PC-9 (cell line): ENCODE results near the gene ANKRD35. TPM values are rescaled to one million over a fixed set of nuclear protein-coding genes. Genes with fewer than 3 reads are reported as not detected.

Experiments
- BruUV-seq: library from RNA; stranded (reverse); fragments of 400-500 nt; replicated peaks from 2 replicates; lab custom pipeline; 2021; lab: Mats Ljungman, UMichigan
- CTCF ChIA-PET: fragments of 300-600 bp; sonication (Branson Sonifier 250); formaldehyde crosslinking; loops from one replicate; lab custom pipeline; 2022; ENCODE audit warnings: antibody characterized with exemption; lab: Charles Lee
- POLR2A ChIA-PET: fragments of 300-600 bp; sonication (Branson Sonifier 250); formaldehyde crosslinking; loops from one replicate; lab custom pipeline; 2022; ENCODE audit warnings: antibody characterized with exemption; ENCODE audit not compliant: unreplicated experiment; lab: Charles Lee
- DNase-seq, 2 experiments: peaks; one replicate each; pipeline versions ENCODE4 v3.0.0 to v3.0.0-alpha.2; 2015 to 2022; ENCODE audit warnings: mixed read lengths in 1 of 2
- H2AFZ ChIP-seq: fragments of 200-600 bp; sonication (generic); 2 replicates; pipeline ENCODE4 v1.8.1; 2017; ENCODE audit warnings: antibody characterized with exemption
- H3F3A ChIP-seq: fragments of 200-600 bp; sonication (generic); 2 replicates; pipeline ENCODE4 v1.8.1; 2017; ENCODE audit warnings: antibody characterized with exemption, mild to moderate bottlenecking, low read depth; ENCODE audit not compliant: insufficient read depth
- H3K27ac ChIP-seq: fragments of 200-600 bp; sonication (generic); 2 replicates; pipeline ENCODE4 v1.6.1; 2016; ENCODE audit warnings: mixed run types
- H3K27me3 ChIP-seq: fragments of 200-600 bp; sonication (generic); 2 replicates; pipeline ENCODE4 v1.6.1; 2016; ENCODE audit warnings: low read depth, mixed run types; ENCODE audit not compliant: insufficient read depth
- H3K36me3 ChIP-seq: fragments of 200-600 bp; sonication (generic); 2 replicates; pipeline ENCODE4 v1.6.1; 2016; ENCODE audit warnings: low read depth, mixed run types
- H3K4me1 ChIP-seq: fragments of 200-600 bp; sonication (generic); replicated peaks from 2 replicates; pipeline ENCODE4 v1.6.1; 2016; ENCODE audit warnings: mixed run types; ENCODE audit not compliant: insufficient read depth
- H3K4me2 ChIP-seq: fragments of 200-600 bp; sonication (generic); 2 replicates; pipeline ENCODE4 v1.6.1; 2017; ENCODE audit warnings: mixed run types
- H3K4me3 ChIP-seq: fragments of 200-600 bp; sonication (generic); 2 replicates; pipeline ENCODE4 v1.6.1; 2016; ENCODE audit warnings: mixed run types
- H3K79me2 ChIP-seq: fragments of 200-600 bp; sonication (generic); 2 replicates; pipeline ENCODE4 v1.6.1; 2017; ENCODE audit warnings: low read depth, mixed run types
- H3K9me2 ChIP-seq: fragments of 200-600 bp; sonication (generic); 2 replicates; pipeline ENCODE4 v1.8.1; 2017; ENCODE audit warnings: mild to moderate bottlenecking; ENCODE audit not compliant: insufficient read depth
- H3K9me3 ChIP-seq: fragments of 200-600 bp; sonication (generic); 2 replicates; pipeline ENCODE4 v1.8.1; 2016; ENCODE audit warnings: low read depth; ENCODE audit not compliant: insufficient read depth
- H4K20me1 ChIP-seq: fragments of 200-600 bp; sonication (generic); 2 replicates; pipeline ENCODE4 v1.8.1; 2017; ENCODE audit not compliant: insufficient read depth
- CTCF ChIP-seq: fragments of 200-600 bp; sonication (generic); conservative IDR thresholded peaks from 2 replicates; pipeline ENCODE4 v1.6.1; 2017; ENCODE audit warnings: mixed run types, antibody characterized with exemption, mild to moderate bottlenecking, moderate library complexity
- EZH2 ChIP-seq: fragments of 200-600 bp; sonication (generic); IDR thresholded peaks from 2 replicates; pipeline ENCODE4 v1.8.0; 2017; ENCODE audit warnings: antibody characterized with exemption, low read depth
- intact Hi-C: fragments of 100-400 bp; cut with micrococcal nuclease; formaldehyde crosslinking; loops from one replicate; pipeline ENCODE4 v1.10.0; 2022; ENCODE audit not compliant: unreplicated experiment
- total RNA-seq: library from RNA; stranded (reverse); gene quantifications from 2 replicates; pipeline ENCODE4 v1.2.3, GENCODE V29; 2021

Gene ANKRD35
- total RNA-seq, 1 experiment from 2014 or later = 1.2 TPM

- Histone ChIP-seq H3K9me3 (no peaks in the 10 kb centered on the region), H3K27ac (no peak overlapping the region), H3F3A (no peaks in the 10 kb centered on the region; the same call in 1 of the 2 replicates), H3K79me2 (peaks cover 20% of the 10 kb centered on the region), H3K4me3 (no peak overlapping the region), H3K4me2 (no peak overlapping the region), H3K27me3 (no peaks in the 10 kb centered on the region), H4K20me1 (no peaks in the 10 kb centered on the region), H3K4me1 (peaks cover 10% of the 10 kb centered on the region), H3K36me3 (peaks cover 47% of the 10 kb centered on the region), H3K9me2 (no peaks in the 10 kb centered on the region), H2AFZ (no peak overlapping the region)
- intact Hi-C loops = no loop called here
- no TSS peak for BruUV-seq
- no peak for TF ChIP-seq CTCF
- ChIA-PET CTCF (interaction anchor here (0.7 kb wide), 1 partner anchor 82 kb away, joined by 4 read pairs; no protein-coding TSS in a partner anchor), POLR2A (no interaction called here)
- DNase-seq = no peak
Measured at GRCh38 chr1:145828367-145829026, 57.2 kb downstream of the ANKRD35 start.

GRCh38 chr1:145827966-145828365 lies 57.7 kb downstream of the ANKRD35 start:
- Histone ChIP-seq H3F3A (no peaks in the 10 kb centered on the region; the same call in 1 of the 2 replicates), H3K4me2 (no peak overlapping the region), H4K20me1 (no peaks in the 10 kb centered on the region), H3K9me3 (no peaks in the 10 kb centered on the region), H3K36me3 (peaks cover 42% of the 10 kb centered on the region), H3K4me1 (peaks cover 10% of the 10 kb centered on the region), H3K79me2 (peaks cover 20% of the 10 kb centered on the region), H3K9me2 (no peaks in the 10 kb centered on the region), H3K27me3 (no peaks in the 10 kb centered on the region), H2AFZ (no peak overlapping the region), H3K4me3 (no peak overlapping the region), H3K27ac (no peak overlapping the region)
- ChIA-PET POLR2A (no interaction called here), CTCF (interaction anchor here (0.7 kb wide), 1 partner anchor 83 kb away, joined by 4 read pairs; no protein-coding TSS in a partner anchor)
- TF ChIP-seq EZH2 (no peak), CTCF (no peak)
- intact Hi-C loops = no loop called here
- no peak for DNase-seq
- BruUV-seq = no TSS peak

GRCh38 chr1:145826030-145826429 lies 59.6 kb downstream of the ANKRD35 start:
- Histone ChIP-seq H3K4me2 (peak overlapping the region; percentile 91; the same call in 1 of the 2 replicates), H3K79me2 (peaks cover 20% of the 10 kb centered on the region), H3K4me3 (no peak overlapping the region), H4K20me1 (no peaks in the 10 kb centered on the region), H3K9me3 (no peaks in the 10 kb centered on the region), H3K9me2 (no peaks in the 10 kb centered on the region), H3K36me3 (peaks cover 40% of the 10 kb centered on the region), H2AFZ (no peak overlapping the region), H3K4me1 (peaks cover 10% of the 10 kb centered on the region), H3F3A (no peaks in the 10 kb centered on the region; the same call in 1 of the 2 replicates), H3K27me3 (no peaks in the 10 kb centered on the region), H3K27ac (no peak overlapping the region)
- TF ChIP-seq CTCF = no peak; the same call in 1 of the 2 replicates
- DNase-seq = no peak
- BruUV-seq = no TSS peak
- CTCF ChIA-PET = no interaction called here
- POLR2A ChIA-PET = interaction anchor here (0.6 kb wide), 2 partner anchors 75 to 88 kb away, joined by 3 to 8 read pairs; no protein-coding TSS in a partner anchor
- intact Hi-C loops = no loop called here
